K562 treated with DMSO at 1 percent for 48 hours (cell line): ENCODE results near the gene MBTPS2. TPM values are rescaled to one million over a fixed set of nuclear protein-coding genes. Genes with fewer than 3 reads are reported as not detected.

Experiments
- total RNA-seq: library from RNA; unstranded; fragments of 300-600 nt; gene quantifications from 2 replicates; pipeline ENCODE4 v1.2.3, GENCODE V29; 2022; ENCODE audit warnings: low replicate concordance; ENCODE audit errors: extremely low read depth

Gene MBTPS2
- total RNA-seq, result not detected in 2 replicates

GRCh38 chrX:21839334-21840192 is at the start of gene MBTPS2:
Gene MBTPS2, plus strand, starts transcription at chrX:21839617. Its CDS starts 118 bp downstream, at chrX:21839735.

DNA sequence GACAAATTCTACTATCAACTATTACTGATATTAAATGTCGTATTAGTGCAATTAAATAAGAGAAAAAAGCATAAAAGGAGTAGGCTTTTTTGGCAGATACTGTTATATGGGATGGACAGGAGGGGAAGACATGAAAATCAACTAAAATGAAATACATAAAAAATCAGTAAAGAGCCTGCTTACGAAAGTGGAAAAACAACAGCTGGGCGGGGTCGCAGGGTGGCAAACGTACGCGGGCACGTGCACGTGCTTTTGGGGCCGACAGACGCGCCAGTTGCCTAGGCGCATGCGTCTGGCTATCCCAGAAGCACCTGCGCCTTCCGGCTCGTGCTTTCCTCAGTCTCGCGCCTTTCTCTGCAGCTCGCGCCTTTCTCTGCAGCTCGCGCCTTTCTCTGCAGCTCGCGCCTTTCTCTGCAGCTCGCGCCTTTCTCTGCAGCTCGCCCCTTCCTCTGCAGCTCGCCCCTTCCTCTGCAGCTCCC is 16.6 kb downstream of the MBTPS2 start, which contains the start of gene YY2:
Gene YY2 (plus strand): TSS at position 51 of the 479 bp plus-strand sequence. CDS start 498 bp downstream, outside the sequence.

Other genes with a start within 250 kb of the MBTPS2 start
- gene KLHL34, start 181.3 kb upstream of the MBTPS2 start, total RNA-seq, result not detected in 2 replicates
- not detected in 2 replicates for gene SMPX, start 81.5 kb upstream of the MBTPS2 start, total RNA-seq
- gene YY2, start 16.4 kb downstream of the MBTPS2 start, total RNA-seq, result not detected in 2 replicates
- not detected in 2 replicates for gene SMS, start 101.1 kb downstream of the MBTPS2 start, total RNA-seq
- not detected in 2 replicates for gene PHEX, start 192.7 kb downstream of the MBTPS2 start, total RNA-seq